HG03139 (cell line): ENCODE results near the gene MTR.

ENCODE experiments used
- ATAC-seq: cut with Tn5 transposase; IDR thresholded peaks from one replicate; pipeline ENCODE4 v1.9.1; 2021; ENCODE audit not compliant: unreplicated experiment

The MTR gene

GRCh38 chr1:236862219-236862591 lies 67.1 kb downstream of the MTR start:
- no peak for ATAC-seq

DNA sequence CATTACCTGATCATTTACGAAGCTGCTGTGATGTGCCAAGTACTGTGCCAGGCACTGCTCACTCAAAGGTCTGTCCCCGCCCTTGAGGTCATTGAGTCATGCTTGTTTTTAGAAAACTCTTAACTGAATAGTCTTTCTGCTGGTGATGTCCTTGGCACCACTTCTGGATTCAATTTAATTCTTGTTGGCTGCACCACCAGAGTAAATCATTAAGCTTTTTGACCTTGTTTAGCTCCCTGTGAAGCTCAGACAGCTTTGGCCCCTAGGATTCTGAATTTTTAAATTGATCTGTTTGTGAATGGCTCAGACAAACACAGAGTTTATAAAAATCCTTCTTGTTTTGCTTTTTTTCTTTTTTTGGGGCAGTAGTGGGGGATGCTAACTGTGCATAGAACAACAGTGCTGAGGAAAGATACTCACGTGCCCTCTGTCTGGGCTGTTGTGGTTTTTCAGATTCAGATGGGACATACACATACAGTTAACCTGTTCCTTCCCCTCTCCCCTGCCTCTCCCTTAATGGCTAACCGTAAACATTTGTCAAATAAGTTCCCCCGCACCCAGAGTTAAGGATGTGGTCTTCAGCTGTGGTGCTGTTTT lies 67.6 kb downstream of the MTR start:
- ATAC-seq, result no peak

- ATAC-seq, result no peak
Observed at GRCh38 chr1:236864211-236864610, 69.1 kb downstream of the MTR start.

DNA sequence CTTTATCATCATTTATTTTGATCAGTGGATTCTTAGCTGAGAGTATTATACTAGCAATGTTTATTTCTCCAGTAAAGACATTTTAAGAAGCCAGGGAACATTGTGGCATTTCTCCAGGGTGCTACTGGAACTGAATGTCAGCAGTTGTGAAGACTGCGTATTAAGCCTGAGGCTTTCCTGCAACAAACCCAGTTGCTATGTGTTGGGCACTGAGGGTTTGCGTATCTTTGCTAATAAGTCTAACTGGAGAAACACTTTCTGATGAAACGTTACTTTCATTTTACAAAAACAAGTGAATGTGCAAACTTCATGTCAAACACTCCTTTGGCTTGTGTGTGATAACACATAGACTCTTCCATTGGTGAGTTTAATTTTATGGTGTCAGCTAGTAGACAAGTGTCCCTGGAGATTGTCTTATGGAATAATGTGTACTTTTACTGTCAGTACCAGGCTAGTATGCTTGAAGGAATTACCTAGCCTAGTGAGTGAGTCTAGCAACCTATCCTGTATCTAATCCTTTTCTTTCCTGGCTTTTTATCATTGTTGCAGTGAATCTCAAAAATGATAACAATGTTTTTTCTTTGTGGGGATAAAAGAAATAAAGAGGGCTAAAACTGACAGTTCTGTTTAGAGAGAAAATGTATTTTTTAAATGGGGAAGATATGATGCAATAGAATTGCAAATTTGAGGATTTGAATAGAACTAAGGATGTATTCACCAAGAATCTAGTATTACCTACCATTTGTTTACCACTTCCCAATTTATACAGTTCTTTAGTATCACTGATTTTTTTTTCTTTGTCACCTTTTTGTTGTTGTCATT lies 70.1 kb downstream of the MTR start:
- no peak for ATAC-seq

- no peak for ATAC-seq
Observed at GRCh38 chr1:236865818-236866155, 70.7 kb downstream of the MTR start.

- no peak for ATAC-seq
Observed at GRCh38 chr1:236868625-236869467, 73.8 kb downstream of the MTR start.

- ATAC-seq, result no peak
Observed at GRCh38 chr1:236869911-236870310, 74.8 kb downstream of the MTR start.

DNA sequence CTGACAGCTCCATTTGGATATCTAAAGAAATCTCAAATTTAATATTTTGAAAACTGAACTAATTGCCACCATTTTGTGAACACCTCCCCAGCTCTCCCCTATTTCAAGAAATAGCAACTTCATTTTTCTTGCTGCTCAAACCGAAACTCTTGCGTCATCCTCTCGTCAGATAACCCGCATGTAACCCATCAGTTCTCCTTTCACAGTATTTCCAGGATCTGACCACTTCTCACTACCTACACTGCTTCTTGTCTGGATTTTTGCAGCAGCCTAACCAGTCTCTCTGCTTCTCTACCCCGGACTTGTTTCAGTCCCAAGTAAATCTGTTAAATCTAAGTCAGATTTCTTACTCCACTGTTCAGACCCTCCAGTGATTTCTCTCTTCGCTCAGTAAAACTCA lies 75.6 kb downstream of the MTR start:
- no peak for ATAC-seq

- ATAC-seq, result no peak
Observed at GRCh38 chr1:236872075-236872666, 77.1 kb downstream of the MTR start.

- ATAC-seq, result no peak
Observed at GRCh38 chr1:236875975-236876374, 80.9 kb downstream of the MTR start.

DNA sequence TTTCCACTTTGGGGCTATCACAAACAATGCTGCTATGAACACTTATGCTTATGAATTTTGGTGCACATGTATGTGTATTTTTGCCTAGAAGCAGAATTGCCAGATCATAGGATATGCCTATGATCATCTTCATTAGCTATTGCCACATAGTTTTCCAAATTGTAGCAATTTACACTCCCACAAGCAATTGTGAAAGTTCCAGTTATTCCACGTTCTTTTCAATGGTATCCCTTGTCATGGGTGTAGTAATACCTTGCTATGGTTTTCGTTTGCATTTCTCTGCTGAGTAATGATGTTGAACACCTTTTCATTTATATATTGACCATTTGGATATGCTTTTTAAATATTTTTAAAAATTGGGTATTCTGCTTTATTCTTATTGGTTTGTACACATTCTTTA lies 82.6 kb downstream of the MTR start:
- ATAC-seq, result no peak

DNA sequence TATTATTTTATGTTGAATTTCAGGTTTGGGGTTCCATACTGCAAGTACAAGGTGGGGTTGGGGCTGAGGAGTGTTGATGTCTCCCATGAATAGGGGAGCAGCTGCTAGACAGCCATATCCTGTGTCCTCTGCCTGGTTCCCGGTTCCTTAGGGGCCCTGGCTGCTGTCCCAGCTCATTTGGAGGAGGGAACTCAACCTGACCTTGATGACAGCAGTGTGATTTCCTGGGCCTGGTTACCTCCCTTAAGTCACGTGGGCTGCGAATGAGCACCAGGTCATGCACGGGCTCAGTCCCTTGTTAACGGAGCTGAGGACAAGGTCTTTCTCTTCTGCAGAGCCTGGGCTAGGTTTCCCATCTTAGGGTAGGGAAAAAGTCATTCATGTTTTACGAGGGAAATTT lies 85.1 kb downstream of the MTR start:
- ATAC-seq, result no peak

GRCh38 chr1:236882678-236883077 lies 87.6 kb downstream of the MTR start:
- ATAC-seq, result no peak

DNA sequence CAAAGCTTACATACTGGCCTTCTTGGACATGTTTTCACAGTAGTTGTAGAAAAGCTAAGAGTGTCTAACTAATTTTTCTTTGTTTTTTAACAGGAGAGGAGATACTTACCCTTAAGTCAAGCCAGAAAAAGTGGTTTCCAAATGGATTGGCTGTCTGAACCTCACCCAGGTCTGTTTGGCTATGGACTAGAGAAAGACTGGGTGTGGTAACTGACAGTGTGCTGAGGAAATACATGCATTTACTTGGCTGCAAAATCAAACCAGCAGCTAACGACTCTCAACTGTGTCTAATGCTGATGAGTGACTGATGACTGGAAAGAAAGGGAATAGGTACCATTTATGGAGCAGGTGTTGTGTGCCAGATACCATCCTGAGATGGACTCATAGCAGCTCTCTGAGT lies 91.1 kb downstream of the MTR start:
- no peak for ATAC-seq

DNA sequence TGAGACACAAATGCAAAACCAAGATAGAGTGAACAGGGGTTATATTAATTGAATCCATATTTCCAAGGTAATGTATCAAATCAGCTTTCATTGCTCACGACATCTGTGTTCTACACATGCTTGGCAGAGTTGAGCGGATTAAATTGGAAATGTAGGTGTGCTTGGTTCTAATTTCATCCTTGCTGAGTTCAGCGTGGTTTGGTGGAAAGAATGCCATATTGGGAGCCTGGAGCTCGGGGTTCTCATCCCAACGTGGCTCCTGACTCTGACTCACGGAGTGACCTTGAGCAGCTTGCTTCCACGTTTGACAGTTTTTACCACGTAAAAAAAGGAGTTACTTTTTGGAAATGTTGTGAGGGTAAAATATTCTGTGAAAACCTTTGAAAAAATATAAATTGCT lies 92.0 kb downstream of the MTR start:
- ATAC-seq, result no peak

DNA sequence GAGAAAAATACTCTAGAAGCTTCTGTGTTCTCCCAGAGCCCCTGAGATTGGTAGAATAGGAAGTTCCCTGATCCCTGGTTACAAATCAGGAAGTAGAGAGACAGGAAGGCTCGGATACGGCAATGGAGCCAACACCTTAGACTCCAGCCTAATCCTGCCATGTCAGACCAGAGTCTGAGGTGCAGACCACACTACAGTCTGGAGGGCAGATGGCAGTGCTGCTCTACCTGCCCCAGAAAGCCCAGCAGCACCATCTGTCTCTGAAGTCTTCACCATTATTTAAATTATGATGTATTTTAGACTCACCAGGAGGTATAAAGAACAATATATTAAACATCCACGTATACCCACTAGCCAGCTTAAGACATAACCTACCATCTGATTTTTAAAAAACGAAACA lies 93.0 kb downstream of the MTR start:
- no peak for ATAC-seq

DNA sequence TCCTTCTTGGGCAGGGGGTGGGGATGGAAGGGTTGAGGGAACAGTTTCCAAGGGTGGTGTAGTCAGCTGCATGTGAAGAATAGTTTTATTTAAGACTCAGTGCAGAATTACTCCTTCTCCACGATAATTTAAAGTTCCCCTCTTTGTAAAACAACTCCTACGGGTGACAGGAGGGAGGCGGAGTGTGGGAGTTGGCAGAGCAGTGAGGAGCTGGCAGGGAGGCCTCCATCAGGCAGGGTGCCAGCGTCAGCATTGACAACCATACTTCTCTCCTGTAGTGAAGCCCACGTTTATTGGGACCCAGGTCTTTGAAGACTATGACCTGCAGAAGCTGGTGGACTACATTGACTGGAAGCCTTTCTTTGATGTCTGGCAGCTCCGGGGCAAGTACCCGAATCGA lies 93.8 kb downstream of the MTR start:
- no peak for ATAC-seq

GRCh38 chr1:236890152-236891056 lies 95.3 kb downstream of the MTR start:
- no peak for ATAC-seq

GRCh38 chr1:236893626-236894545 lies 98.8 kb downstream of the MTR start:
- no peak for ATAC-seq
